CD14-positive monocyte (primary cell): ENCODE data around the gene ATF6. TPM values are rescaled to one million over a fixed set of nuclear protein-coding genes. Genes with fewer than 3 reads are reported as not detected.

Source experiments
- DNase-seq, 3 donors: peaks; one replicate each; pipeline ENCODE4 v3.0.0-alpha.2; 2011 to 2022
- H2AFZ ChIP-seq: 2 replicates; pipeline ENCODE4 v1.6.0; 2012; ENCODE audit warnings: mild to moderate bottlenecking, low read depth, low read length, inconsistent platforms; ENCODE audit not compliant: insufficient read depth, poor library complexity, severe bottlenecking
- H3K27ac ChIP-seq, 2 donors: 1 replicate in 1 of 2; 2 replicates in 1 of 2; pipeline ENCODE4 v1.5.1; 2012 to 2013; ENCODE audit warnings: low read length in 2 of 2, control low read depth in 1 of 2, inconsistent platforms in 1 of 2, low read depth in 1 of 2, mild to moderate bottlenecking in 1 of 2
- H3K27me3 ChIP-seq, 2 donors: one replicate each; pipeline versions ENCODE4 v1.6.0 to v1.6.1; 2011 to 2013; ENCODE audit warnings: low read length in 2 of 2; ENCODE audit not compliant: control insufficient read depth in 2 of 2, insufficient read depth in 2 of 2
- H3K36me3 ChIP-seq, 2 donors: replicated peaks in 1 of 2; 1 replicate in 1 of 2; 2 replicates in 1 of 2; pipeline versions ENCODE4 v1.5.1 to v1.6.1; 2012 to 2013; ENCODE audit warnings: low read length in 2 of 2, control low read depth in 1 of 2, inconsistent platforms in 1 of 2, mild to moderate bottlenecking in 1 of 2; ENCODE audit not compliant: insufficient read depth in 2 of 2, control insufficient read depth in 1 of 2
- H3K4me1 ChIP-seq, 2 donors: 1 replicate in 1 of 2; 2 replicates in 1 of 2; pipeline versions ENCODE4 v1.5.1 to v1.6.1; 2012 to 2013; ENCODE audit warnings: low read length in 2 of 2, control low read depth in 1 of 2, inconsistent platforms in 1 of 2, mild to moderate bottlenecking in 1 of 2, moderate library complexity in 1 of 2; ENCODE audit not compliant: insufficient read depth in 2 of 2, control insufficient read depth in 1 of 2
- H3K4me2 ChIP-seq: replicated peaks from 2 replicates; pipeline ENCODE3; 2012; ENCODE audit warnings: low read length, moderate library complexity, mild to moderate bottlenecking; ENCODE audit not compliant: poor library complexity, severe bottlenecking; ENCODE audit errors: extremely low read depth
- H3K4me3 ChIP-seq, 3 experiments: fragments of 200-600 bp in 1 of 3; sonication (generic) in 1 of 3; replicated peaks in 1 of 3; 1 replicate in 2 of 3; 2 replicates in 1 of 3; pipeline ENCODE4 v1.5.1; 2011 to 2013; ENCODE audit warnings: low read length in 3 of 3, mild to moderate bottlenecking in 3 of 3, control low read depth in 2 of 3, low read depth in 2 of 3, inconsistent platforms in 1 of 3, moderate library complexity in 1 of 3
- H3K79me2 ChIP-seq: 2 replicates; pipeline ENCODE4 v1.6.0; 2012; ENCODE audit warnings: mild to moderate bottlenecking, control low read depth, inconsistent platforms, low read length, moderate library complexity; ENCODE audit not compliant: insufficient read depth
- H3K9ac ChIP-seq: 2 replicates; pipeline ENCODE4 v1.6.0; 2017; ENCODE audit warnings: low read length, mild to moderate bottlenecking; ENCODE audit not compliant: insufficient read depth, poor library complexity, severe bottlenecking
- H3K9me3 ChIP-seq, 2 donors: replicated peaks in 1 of 2; 1 replicate in 1 of 2; 2 replicates in 1 of 2; pipeline versions ENCODE4 v1.5.1 to v1.6.1; 2012 to 2013; ENCODE audit warnings: low read length in 2 of 2, control low read depth in 1 of 2; ENCODE audit not compliant: control insufficient read depth in 1 of 2, insufficient read depth in 1 of 2
- H4K20me1 ChIP-seq: 2 replicates; pipeline ENCODE4 v1.6.0; 2012; ENCODE audit warnings: mild to moderate bottlenecking, low read length, control low read depth, moderate library complexity; ENCODE audit not compliant: insufficient read depth
- H3K27ac Mint-ChIP-seq, 7 donors: one replicate each; pipeline ENCODE4 v1.8.0; 2020; ENCODE audit warnings: mild to moderate bottlenecking in 7 of 7, mixed read lengths in 7 of 7, moderate library complexity in 6 of 7, inconsistent platforms in 2 of 7
- H3K27me3 Mint-ChIP-seq, 3 donors: one replicate each; pipeline ENCODE4 v1.8.0; 2021 to 2022; ENCODE audit warnings: low read depth in 3 of 3, mild to moderate bottlenecking in 3 of 3, mixed read lengths in 3 of 3, moderate library complexity in 3 of 3, inconsistent platforms in 1 of 3
- H3K36me3 Mint-ChIP-seq, 2 donors: one replicate each; pipeline ENCODE4 v1.8.0; 2020; ENCODE audit warnings: mixed read lengths in 2 of 2, inconsistent platforms in 1 of 2, mild to moderate bottlenecking in 1 of 2
- H3K4me1 Mint-ChIP-seq: one replicate; pipeline ENCODE4 v1.8.0; 2020; ENCODE audit warnings: mild to moderate bottlenecking, mixed read lengths
- H3K4me3 Mint-ChIP-seq, 2 donors: one replicate each; pipeline ENCODE4 v1.8.0; 2020; ENCODE audit warnings: mild to moderate bottlenecking in 2 of 2, mixed read lengths in 2 of 2, moderate library complexity in 1 of 2
- H3K9me3 Mint-ChIP-seq, 7 donors: one replicate each; pipeline ENCODE4 v1.8.0; 2020 to 2022; ENCODE audit warnings: mixed read lengths in 7 of 7, mild to moderate bottlenecking in 6 of 7, moderate library complexity in 6 of 7, inconsistent platforms in 2 of 7
- CTCF ChIP-seq: fragments of 200-600 bp; IDR thresholded peaks from one replicate; pipeline ENCODE4 v1.8.0; 2022; ENCODE audit warnings: antibody characterized with exemption, mild to moderate bottlenecking
- WGBS: methylation state at CpG from one replicate; pipeline ENCODE4 v1.1.5; 2013; ENCODE audit warnings: missing lambda C conversion rate; ENCODE audit not compliant: insufficient coverage; 5-methylcytosine and 5-hydroxymethylcytosine counted together
- intact Hi-C, 2 donors: fragments of 100-400 bp; cut with micrococcal nuclease; formaldehyde crosslinking; loops; one replicate each; pipeline versions ENCODE4 v1.15.0 to v1.15.1; 2023
- polyA plus RNA-seq, 3 donors: library from polyadenylated mRNA; depleted of rRNA in 1 of 3; unstranded in 2 of 3; stranded (reverse) in 1 of 3; fragments of 300-500 nt in 2 of 3; fragments of >200 nt in 1 of 3; fragmentation: Illumina TruSeq in 2 of 3; gene quantifications; 1 replicate in 2 of 3; 2 replicates in 1 of 3; pipeline ENCODE4 v1.2.3, GENCODE V29; 2012 to 2021

The ATF6 gene
- polyA plus RNA-seq, 3 donors, result 13.4 to 25.6 (median 22.2) TPM

DNA sequence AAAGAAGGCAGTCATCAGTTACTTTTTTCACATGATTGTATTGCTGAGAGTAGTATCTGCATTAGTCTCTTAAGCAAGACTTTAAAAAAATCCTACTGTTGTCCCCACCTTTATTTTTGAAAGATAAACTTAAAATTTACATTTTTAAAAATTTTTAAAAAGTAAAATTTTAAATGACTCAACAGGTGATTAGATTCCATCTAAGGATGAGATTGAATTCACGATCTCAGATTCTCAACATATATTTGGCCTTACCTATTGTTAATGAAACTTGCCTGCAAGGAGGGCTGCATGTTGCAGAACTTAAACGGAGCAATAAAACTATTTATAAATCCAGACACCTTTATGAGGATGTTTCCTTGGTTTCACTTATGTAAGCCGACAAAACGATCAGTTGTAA, 182.3 kb downstream of the ATF6 start:
- no peak overlapping the region for H3K27ac ChIP-seq
- no peak overlapping the region for H3K4me3 ChIP-seq
- no peak for TF ChIP-seq CTCF
- no peak overlapping the region for H3K4me2 ChIP-seq
- intact Hi-C loops, result no loop called here
- peaks cover 7 to 42% of the 10 kb centered on the region in 2 donors for H3K36me3 ChIP-seq
- peaks cover 36 to 39% of the 10 kb centered on the region in 2 donors for H3K36me3 Mint-ChIP-seq
- H3K27ac Mint-ChIP-seq, result no peak overlapping the region
- DNase-seq, result no peak
- H2AFZ ChIP-seq, result no peak overlapping the region
- no peaks in the 10 kb centered on the region for H3K27me3 ChIP-seq
- H4K20me1 ChIP-seq, result no peaks in the 10 kb centered on the region
- 10% methylated on average over 2 of the region's 4 CpGs for WGBS
- H3K9ac ChIP-seq, result no peak overlapping the region
- peaks cover 0 to 2% (median 0%) of the 10 kb centered on the region in 3 donors for H3K27me3 Mint-ChIP-seq
- peaks cover 17% of the 10 kb centered on the region for H3K4me1 Mint-ChIP-seq
- no peak overlapping the region for H3K4me3 Mint-ChIP-seq
- peaks cover 9% of the 10 kb centered on the region in 2 donors for H3K4me1 ChIP-seq
- peaks cover 0 to 2% (median 0%) of the 10 kb centered on the region in 7 donors for H3K9me3 Mint-ChIP-seq
- H3K79me2 ChIP-seq, result no peaks in the 10 kb centered on the region
- H3K9me3 ChIP-seq, result no peaks in the 10 kb centered on the region

GRCh38 chr1:161949548-161949947, 183.4 kb downstream of the ATF6 start:
- Histone ChIP-seq H3K36me3 (peaks cover 2 to 31% of the 10 kb centered on the region in 2 donors), H3K4me1 (peaks cover 20% of the 10 kb centered on the region in 2 donors), H3K9ac (no peak overlapping the region), H3K4me3 (no peak overlapping the region), H3K27ac (no peak overlapping the region), H2AFZ (no peak overlapping the region), H3K4me2 (no peak overlapping the region), H3K79me2 (no peaks in the 10 kb centered on the region), H3K27me3 (no peaks in the 10 kb centered on the region), H4K20me1 (no peaks in the 10 kb centered on the region), H3K9me3 (no peaks in the 10 kb centered on the region)
- Mint-ChIP-seq H3K4me3 (no peak overlapping the region), H3K36me3 (peaks cover 28 to 30% of the 10 kb centered on the region in 2 donors), H3K9me3 (peaks cover 0 to 2% (median 0%) of the 10 kb centered on the region in 7 donors), H3K27me3 (peaks cover 0 to 2% (median 0%) of the 10 kb centered on the region in 3 donors), H3K27ac (no peak overlapping the region), H3K4me1 (peaks cover 28% of the 10 kb centered on the region)
- no CpG with 5 or more reads among the region's 2 CpGs for WGBS
- TF ChIP-seq CTCF, result no peak
- DNase-seq, result no peak
- intact Hi-C loops, result no loop called here
